Loucy (cell line): ENCODE measurements around the gene NLGN1.

Experiments used
- H2AFZ ChIP-seq: fragments of 200-600 bp; sonication (generic); 2 replicates; pipeline ENCODE4 v1.6.0; 2016; ENCODE audit warnings: antibody characterized with exemption, mild to moderate bottlenecking, low read length, moderate library complexity
- H3F3A ChIP-seq: fragments of 200-600 bp; 2 replicates; pipeline ENCODE4 v1.6.0; 2016; ENCODE audit warnings: antibody characterized with exemption, low read depth, mild to moderate bottlenecking
- H3K27me3 ChIP-seq: fragments of 200-600 bp; sonication (generic); 2 replicates; pipeline ENCODE4 v1.6.1; 2014; ENCODE audit warnings: low read length, mild to moderate bottlenecking; ENCODE audit not compliant: insufficient read depth, poor library complexity, severe bottlenecking
- H3K36me3 ChIP-seq: fragments of 200-600 bp; sonication (generic); 2 replicates; pipeline ENCODE4 v1.6.1; 2016; ENCODE audit warnings: low read length; ENCODE audit not compliant: insufficient read depth
- H3K4me1 ChIP-seq: fragments of 200-600 bp; sonication (generic); 2 replicates; pipeline ENCODE4 v1.5.1; 2014; ENCODE audit warnings: low read length, mild to moderate bottlenecking; ENCODE audit not compliant: insufficient read depth, poor library complexity, severe bottlenecking
- H3K4me2 ChIP-seq: fragments of 200-600 bp; sonication (generic); 2 replicates; pipeline ENCODE4 v1.6.0; 2014; ENCODE audit warnings: antibody characterized with exemption, low read length, low read depth, mild to moderate bottlenecking; ENCODE audit not compliant: poor library complexity, severe bottlenecking
- H3K4me3 ChIP-seq: fragments of 200-600 bp; sonication (generic); 2 replicates; pipeline ENCODE4 v1.5.1; 2014; ENCODE audit warnings: low read length, mild to moderate bottlenecking, mixed read lengths; ENCODE audit not compliant: poor library complexity, severe bottlenecking
- H3K79me2 ChIP-seq: fragments of 200-600 bp; sonication (generic); 2 replicates; pipeline ENCODE4 v1.6.1; 2014; ENCODE audit warnings: low read length; ENCODE audit not compliant: insufficient read depth
- H3K9ac ChIP-seq: fragments of 200-600 bp; sonication (generic); 2 replicates; pipeline ENCODE4 v1.6.0; 2014; ENCODE audit warnings: mild to moderate bottlenecking, low read depth, low read length, moderate library complexity; ENCODE audit not compliant: poor library complexity, severe bottlenecking
- H3K9me2 ChIP-seq: fragments of 200-600 bp; sonication (generic); replicated peaks from 2 replicates; pipeline ENCODE4 v1.6.1; 2016; ENCODE audit warnings: low read depth, low read length, mixed read lengths
- H3K9me3 ChIP-seq: fragments of 200-600 bp; sonication (generic); 2 replicates; pipeline ENCODE4 v1.6.1; 2014; ENCODE audit warnings: mild to moderate bottlenecking, antibody characterized with exemption, low read length, low read depth; ENCODE audit not compliant: insufficient read depth
- H4K20me1 ChIP-seq: fragments of 200-600 bp; sonication (generic); 2 replicates; pipeline ENCODE4 v1.6.0; 2014; ENCODE audit warnings: antibody characterized with exemption, low read length, mild to moderate bottlenecking; ENCODE audit not compliant: insufficient read depth, poor library complexity, severe bottlenecking
- CTCF ChIP-seq: fragments of 200-600 bp; sonication (generic); conservative IDR thresholded peaks from 2 replicates; pipeline ENCODE4 v1.5.1; 2014; ENCODE audit warnings: mild to moderate bottlenecking, antibody characterized with exemption, low read length
- EZH2phosphoT487 ChIP-seq: fragments of 200-600 bp; IDR thresholded peaks from 2 replicates; pipeline ENCODE4 v1.6.1; 2018; ENCODE audit warnings: antibody characterized with exemption, mild to moderate bottlenecking, moderate library complexity, borderline replicate concordance

NLGN1 gene

GRCh38 chr3:173862701-173863100 is 465.2 kb downstream of the NLGN1 start:
- H3K4me3 ChIP-seq: no peak overlapping the region
- H3F3A ChIP-seq: no peaks in the 10 kb centered on the region
- H3K9ac ChIP-seq: no peak overlapping the region
- no peaks in the 10 kb centered on the region for H3K9me3 ChIP-seq
- H3K79me2 ChIP-seq: no peaks in the 10 kb centered on the region
- no peaks in the 10 kb centered on the region for H3K27me3 ChIP-seq
- H3K9me2 ChIP-seq: no peaks in the 10 kb centered on the region
- H4K20me1 ChIP-seq: no peaks in the 10 kb centered on the region
- no peaks in the 10 kb centered on the region for H3K36me3 ChIP-seq
- no peak overlapping the region for H3K4me2 ChIP-seq
- no peak for TF ChIP-seq CTCF
- no peaks in the 10 kb centered on the region for H3K4me1 ChIP-seq
- H2AFZ ChIP-seq: no peak overlapping the region

GRCh38 chr3:173863551-173863950 is 466.0 kb downstream of the NLGN1 start:
- Histone ChIP-seq H3K9me2 (no peaks in the 10 kb centered on the region), H3K27me3 (no peaks in the 10 kb centered on the region), H3K9ac (no peak overlapping the region), H3K4me1 (no peaks in the 10 kb centered on the region), H4K20me1 (no peaks in the 10 kb centered on the region), H3K36me3 (no peaks in the 10 kb centered on the region), H3K79me2 (no peaks in the 10 kb centered on the region), H3K4me2 (no peak overlapping the region), H2AFZ (no peak overlapping the region), H3K9me3 (no peaks in the 10 kb centered on the region), H3F3A (no peaks in the 10 kb centered on the region), H3K4me3 (no peak overlapping the region)
- TF ChIP-seq EZH2phosphoT487 (no peak), CTCF (no peak)

GRCh38 chr3:173865900-173866498 is 468.5 kb downstream of the NLGN1 start:
- TF ChIP-seq CTCF (no peak), EZH2phosphoT487 (no peak)
- no peak overlapping the region for H3K4me3 ChIP-seq
- H3K27me3 ChIP-seq: no peaks in the 10 kb centered on the region
- no peak overlapping the region for H3K9ac ChIP-seq
- no peaks in the 10 kb centered on the region for H3K4me1 ChIP-seq
- no peaks in the 10 kb centered on the region for H3K9me2 ChIP-seq
- H4K20me1 ChIP-seq: no peaks in the 10 kb centered on the region
- no peaks in the 10 kb centered on the region for H3K79me2 ChIP-seq
- H3K36me3 ChIP-seq: no peaks in the 10 kb centered on the region
- no peak overlapping the region for H2AFZ ChIP-seq
- no peak overlapping the region for H3K4me2 ChIP-seq
- H3K9me3 ChIP-seq: no peaks in the 10 kb centered on the region
- no peaks in the 10 kb centered on the region for H3F3A ChIP-seq
